GM18498 (cell line): ENCODE results near the gene CACNG8.

Source experiments
- ATAC-seq: cut with Tn5 transposase; IDR thresholded peaks from one replicate; pipeline ENCODE4 v1.9.1; 2021; ENCODE audit warnings: mild to moderate bottlenecking, moderate library complexity; ENCODE audit not compliant: unreplicated experiment

The CACNG8 gene

GRCh38 chr19:53961523-53962356, 997 bp upstream of the CACNG8 start:
- no peak for ATAC-seq

DNA sequence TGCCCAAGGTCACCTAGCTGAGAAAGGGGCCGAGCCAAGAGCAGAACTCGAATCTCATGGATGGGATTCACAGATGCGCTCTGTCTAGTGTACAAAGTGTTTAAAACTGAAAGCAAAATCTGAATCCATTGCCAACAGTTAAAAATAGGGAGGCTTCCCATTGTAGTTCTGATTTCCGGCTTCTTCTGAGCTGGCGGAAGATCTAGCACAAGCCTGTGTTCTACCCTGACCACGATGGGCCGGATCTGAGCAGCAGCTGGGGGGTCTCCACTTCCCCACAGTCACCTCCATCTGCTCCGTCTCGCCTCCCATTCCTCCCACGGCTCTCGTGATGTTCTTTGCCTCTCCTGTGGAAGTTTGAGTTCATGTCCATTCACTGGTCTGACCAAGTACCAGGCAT, 2.4 kb downstream of the CACNG8 start:
- no peak for ATAC-seq

DNA sequence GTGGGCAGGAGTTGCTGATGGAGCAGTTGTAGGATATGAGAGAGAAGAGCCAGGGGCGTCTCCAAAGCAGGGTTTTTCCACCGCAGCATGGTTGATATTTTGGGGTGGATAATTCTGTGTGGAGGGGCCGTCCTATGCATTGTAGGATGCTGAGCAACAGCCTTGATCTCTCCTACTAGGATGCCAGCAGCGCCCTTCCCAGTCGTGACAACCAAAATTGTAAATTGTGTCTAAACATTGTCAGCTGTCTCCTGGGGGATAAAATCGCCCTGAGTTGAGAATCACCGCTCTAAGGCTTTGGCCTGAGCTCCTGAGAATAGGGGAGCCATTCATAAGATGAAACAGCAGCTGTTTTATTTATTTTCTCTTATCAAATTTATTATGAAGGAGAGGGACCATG, 4.2 kb downstream of the CACNG8 start:
- ATAC-seq, result no peak

GRCh38 chr19:53969366-53969765, 6.6 kb downstream of the CACNG8 start:
- ATAC-seq, result no peak

GRCh38 chr19:53971673-53972072, 8.9 kb downstream of the CACNG8 start:
- ATAC-seq, result no peak

- ATAC-seq, result no peak
Observed at GRCh38 chr19:53977429-53977990, 14.8 kb downstream of the CACNG8 start.

GRCh38 chr19:53977991-53978731, 15.4 kb downstream of the CACNG8 start:
- ATAC-seq, result no peak

DNA sequence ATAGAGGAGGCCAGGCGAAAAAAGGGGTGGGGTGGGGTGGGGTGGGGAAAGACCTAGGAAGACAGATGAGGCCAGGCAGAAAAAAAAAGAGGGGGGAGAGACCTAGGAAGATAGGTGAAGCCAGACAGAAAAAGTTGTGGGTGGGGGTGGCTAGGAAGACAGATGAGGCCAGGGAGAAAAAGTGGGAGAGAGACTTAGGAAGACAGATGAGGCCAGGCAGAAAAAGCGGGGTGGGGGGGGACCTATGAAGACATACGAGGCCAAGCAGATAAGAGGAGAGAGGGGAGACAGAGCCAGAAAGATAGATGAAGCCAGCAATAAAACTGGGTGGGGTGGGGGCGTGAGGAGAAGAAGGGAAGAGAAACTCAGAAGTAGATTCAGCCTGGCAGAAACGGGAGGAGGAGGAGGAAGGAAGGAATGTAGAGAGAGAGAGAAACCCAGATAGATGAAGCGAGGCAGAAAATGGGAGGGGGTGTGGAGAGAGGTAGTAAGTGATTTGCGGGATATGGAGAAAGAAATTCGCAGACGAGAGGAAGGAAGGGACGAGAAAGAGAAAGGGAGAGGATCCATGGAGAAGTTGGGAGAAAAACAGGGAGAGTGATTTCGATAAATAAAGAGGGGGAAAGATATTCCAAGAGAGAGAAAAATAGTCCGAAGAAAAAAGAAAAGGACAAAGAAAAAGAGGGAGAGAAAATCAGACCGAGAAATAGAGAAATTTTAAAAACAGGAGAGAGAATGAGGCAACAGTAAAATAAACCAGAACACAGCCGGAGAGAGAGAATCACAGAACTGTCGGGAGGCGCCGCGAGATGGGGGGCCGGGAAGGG, 16.5 kb downstream of the CACNG8 start:
- no peak for ATAC-seq

DNA sequence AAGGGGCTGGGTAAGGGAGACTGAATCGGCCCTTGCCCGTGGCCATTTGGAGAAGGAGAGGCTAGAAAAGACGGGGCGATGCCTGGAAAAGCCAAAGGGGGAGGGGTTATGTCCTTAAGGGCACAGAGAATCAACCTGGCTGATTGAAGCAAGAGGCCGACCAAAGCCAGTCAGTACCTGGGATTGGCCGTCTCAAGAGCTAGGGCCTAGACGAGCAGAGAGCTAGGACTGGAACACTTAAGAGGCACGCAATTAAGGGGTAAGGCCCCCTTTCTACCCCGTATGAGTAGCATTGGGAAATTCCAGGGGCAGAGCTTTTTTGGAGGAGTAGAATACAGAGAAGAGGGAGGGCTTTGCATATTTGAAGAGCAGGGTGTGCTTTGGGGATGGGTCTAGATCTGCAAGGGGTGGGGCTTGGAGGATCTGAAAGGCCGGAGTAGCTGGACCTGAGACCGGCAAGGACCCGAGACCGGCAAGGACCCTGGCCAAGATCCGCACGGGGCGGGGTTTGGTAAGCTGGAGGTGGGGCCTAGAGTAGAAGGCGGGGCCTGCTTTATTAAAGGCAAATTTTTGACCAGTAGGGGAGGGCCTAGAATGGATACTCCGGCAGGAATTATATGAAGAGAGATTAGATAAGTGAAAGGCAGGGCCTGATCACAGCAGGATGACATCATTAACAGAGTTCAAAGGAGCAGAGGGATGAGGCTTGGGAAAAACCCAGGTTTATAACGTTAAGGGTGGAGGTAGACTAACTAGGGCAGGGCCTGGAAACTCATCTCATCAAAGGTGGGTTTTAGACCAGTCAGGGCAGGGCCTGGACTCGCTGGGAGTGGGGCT, 18.0 kb downstream of the CACNG8 start:
- ATAC-seq, result no peak

GRCh38 chr19:53981376-53981951, 18.7 kb downstream of the CACNG8 start:
- no peak for ATAC-seq

- ATAC-seq, result no peak
Observed at GRCh38 chr19:53982001-53982451, 19.3 kb downstream of the CACNG8 start.

- no peak for ATAC-seq
Observed at GRCh38 chr19:53982611-53983010, 19.9 kb downstream of the CACNG8 start.

GRCh38 chr19:53983457-53984289, 20.9 kb downstream of the CACNG8 start:
- no peak for ATAC-seq

- no peak for ATAC-seq
Observed at GRCh38 chr19:53985863-53986262, 23.1 kb downstream of the CACNG8 start.

GRCh38 chr19:53988981-53989380, 26.2 kb downstream of the CACNG8 start:
- no peak for ATAC-seq

DNA sequence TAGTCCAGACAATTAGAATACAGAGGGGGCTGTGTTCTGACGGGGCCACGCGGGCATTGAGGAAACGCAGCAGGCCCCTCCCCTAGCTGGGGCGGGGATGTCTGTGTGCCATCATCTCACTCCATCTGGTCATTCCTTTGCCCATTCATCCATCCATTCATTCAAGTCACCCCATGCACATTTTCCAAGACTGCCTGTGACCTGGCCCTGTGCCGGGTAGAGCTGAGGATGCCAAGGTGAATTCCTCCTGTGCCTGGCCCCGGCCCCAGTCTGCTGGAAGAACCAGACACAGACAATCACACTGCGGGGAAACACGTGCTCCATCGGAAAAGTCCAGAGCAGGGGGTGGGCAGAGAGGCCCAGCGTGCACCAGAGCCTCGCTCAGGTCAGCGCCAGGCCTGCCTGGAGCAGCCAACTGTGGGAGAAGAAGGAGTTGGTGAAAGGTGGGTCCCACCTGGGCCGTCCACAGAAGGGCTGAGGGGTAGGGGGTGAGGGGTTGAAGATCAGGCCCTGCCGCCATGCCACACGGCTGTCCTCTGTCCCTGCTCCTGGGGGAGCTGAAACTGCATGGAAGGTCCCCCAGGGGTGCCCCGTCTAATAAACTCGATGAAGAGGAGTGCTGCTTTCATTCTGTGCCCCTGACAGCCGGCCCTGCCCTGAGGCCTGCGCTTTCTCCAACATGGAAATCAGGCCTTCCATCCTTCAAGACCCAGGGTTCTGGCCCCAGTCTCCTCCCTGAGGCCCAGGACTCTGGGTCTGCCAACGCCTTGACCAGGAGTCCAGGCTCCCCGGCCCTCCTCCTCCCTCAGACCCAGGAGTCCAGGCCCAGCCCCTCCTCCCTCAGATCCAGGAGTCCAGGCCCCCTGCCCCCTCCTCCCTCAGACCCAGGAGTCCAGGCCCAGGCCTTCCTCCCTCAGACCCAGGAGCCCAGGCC, 27.1 kb downstream of the CACNG8 start:
- ATAC-seq, result no peak

DNA sequence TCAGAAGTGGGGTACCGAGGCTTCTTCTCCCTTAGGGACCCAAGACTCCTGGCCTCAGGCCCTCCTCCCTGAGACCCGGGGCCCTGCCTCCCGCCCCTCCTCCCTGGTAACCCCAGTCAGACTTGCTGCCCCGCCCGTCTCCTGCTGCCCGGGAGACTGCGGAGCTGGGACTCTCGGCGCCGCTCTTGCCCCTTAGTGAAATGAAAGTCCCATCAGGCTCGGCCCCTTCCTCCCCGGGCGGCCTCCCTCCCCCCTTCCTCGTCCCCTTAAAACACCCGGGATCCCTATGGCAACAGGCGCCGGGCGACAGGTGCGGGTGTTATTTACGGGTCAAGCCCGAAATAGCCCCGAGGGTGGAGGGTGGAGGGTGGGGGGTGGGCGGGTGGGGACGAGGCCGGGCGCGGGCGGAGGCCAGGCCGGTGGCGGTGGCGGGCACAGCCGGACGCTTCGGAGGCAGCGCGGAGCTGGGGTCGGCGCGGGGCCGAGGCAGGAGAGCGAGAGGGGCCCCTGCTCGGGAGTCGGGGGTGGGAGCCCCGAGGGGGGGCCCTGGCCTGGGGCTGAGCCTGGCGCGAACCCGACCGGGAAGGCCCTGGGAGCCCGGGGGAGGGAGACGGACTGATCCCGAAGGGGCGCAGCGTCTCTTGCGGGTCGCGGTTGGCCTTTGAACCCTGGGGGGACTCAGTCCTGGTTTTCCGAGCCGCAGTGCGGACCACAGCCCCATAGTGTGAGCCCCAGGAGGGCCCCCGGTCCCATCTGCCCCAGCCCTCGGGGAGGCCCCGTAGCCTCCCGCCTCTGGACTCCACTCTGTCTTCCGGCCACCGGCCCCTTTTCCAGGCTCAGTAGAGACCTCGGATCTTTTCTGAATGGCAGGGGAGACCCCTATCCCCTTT, 28.7 kb downstream of the CACNG8 start, which contains the start of gene CACNG6:
TSS of gene CACNG6 (plus strand) at position 414 of the 890 bp plus-strand sequence. CDS start 1,241 bp downstream, outside the sequence.
- no peak for ATAC-seq
